T47D (cell line): Measurements from ENCODE around the gene SMC1A.
"Not testable (repeated sequence)": the region's sequence is repeated elsewhere in the genome, so short reads cannot be mapped to it uniquely, and the experiment has no call there.

Experiments
- DNase-seq, 2 experiments: peaks; one replicate each; pipeline versions ENCODE4 v3.0.0 to v3.0.0-alpha.2; 2011 to 2012; ENCODE audit warnings: low read depth in 1 of 2, low spot score in 1 of 2
- JUND ChIP-seq: IDR thresholded peaks from 2 replicates; pipeline ENCODE4 v1.6.1; 2012; ENCODE audit warnings: low read depth
- in situ Hi-C: cut with HindIII; loops from 2 replicates; pipeline ENCODE4 v1.10.0; 2016; ENCODE audit warnings: low sequenced_read_pairs, low pct_unique_long_range_greater_than_20kb

The SMC1A gene

GRCh38 chrX:53440101-53440500 lies 17.6 kb upstream of the SMC1A start:
- no peak for TF ChIP-seq JUND
- in situ Hi-C loops, result no loop called here
- DNase-seq, result no peak

- TF ChIP-seq JUND, result no peak
- in situ Hi-C loops, result no loop called here
- DNase-seq, result no peak
These were observed 16.4 kb upstream of the SMC1A start for GRCh38 chrX:53438832-53439230.

- in situ Hi-C loops, result no loop called here
These were observed 15.8 kb upstream of the SMC1A start for GRCh38 chrX:53438174-53438831.

GRCh38 chrX:53437206-53437605 lies 14.8 kb upstream of the SMC1A start:
- no peak for TF ChIP-seq JUND
- in situ Hi-C loops, result no loop called here
- DNase-seq, result no peak

More at GRCh38 chrX:53438174-53438831, 15.8 kb upstream of the SMC1A start:
- TF ChIP-seq JUND, result no peak
- DNase-seq, result no peak

GRCh38 chrX:53435997-53436396 lies 13.5 kb upstream of the SMC1A start:
- DNase-seq, result peak; percentile 38 to 84
- in situ Hi-C loops, result no loop called here
- no peak for TF ChIP-seq JUND

GRCh38 chrX:53433651-53434639 lies 11.5 kb upstream of the SMC1A start, which contains the start of gene HSD17B10:
Gene HSD17B10, minus strand, starts transcription at chrX:53434370. Its CDS starts 25 bp downstream, at chrX:53434345.
- no peak for TF ChIP-seq JUND
- DNase-seq, result peak; percentile 73 to 93
- in situ Hi-C loops, result no loop called here

GRCh38 chrX:53430231-53430630 lies 7.8 kb upstream of the SMC1A start:
- in situ Hi-C loops, result no loop called here
- no peak for TF ChIP-seq JUND
- no peak for DNase-seq

GRCh38 chrX:53429755-53430154 lies 7.3 kb upstream of the SMC1A start:
- in situ Hi-C loops, result no loop called here

GRCh38 chrX:53422861-53423306 lies 430 bp upstream of the SMC1A start, which contains the start of gene RIBC1:
Gene RIBC1, plus strand, starts transcription at chrX:53422873. Its CDS starts 3,404 bp downstream, at chrX:53426277.
- in situ Hi-C loops, result no loop called here
- DNase-seq, result no peak
- no peak for TF ChIP-seq JUND

More at GRCh38 chrX:53429755-53430154, 7.3 kb upstream of the SMC1A start:
- DNase-seq, result no peak
- TF ChIP-seq JUND, result no peak

GRCh38 chrX:53421772-53422085 lies 725 bp downstream of the SMC1A start:
- DNase-seq, result peak in 1 of 2 experiments; percentile 9
- no peak for TF ChIP-seq JUND
- in situ Hi-C loops, result no loop called here

GRCh38 chrX:53421125-53421524 lies 1.3 kb downstream of the SMC1A start:
- in situ Hi-C loops, result no loop called here
- DNase-seq, result no peak
- TF ChIP-seq JUND, result no peak

GRCh38 chrX:53420351-53420750 lies 2.1 kb downstream of the SMC1A start:
- in situ Hi-C loops, DNase-seq: not testable (repeated sequence)

GRCh38 chrX:53412446-53412845 lies 10.0 kb downstream of the SMC1A start:
- in situ Hi-C loops, result no loop called here
- no peak for DNase-seq
- TF ChIP-seq JUND, result no peak
